ENCODE measurements around the gene KRT78. TPM values are rescaled to one million over a fixed set of nuclear protein-coding genes. Genes with fewer than 3 reads are reported as not detected.

The KRT78 gene
- total and polyA plus RNA-seq, 2 donors (not counting 1 experiment from before 2014, with no cell fraction given): not detected

GRCh38 chr12:52873832-52874572 is 25.2 kb upstream of the KRT78 start:
- no peaks in the 10 kb centered on the region for H3K9me3 Mint-ChIP-seq (ENCODE audit: insufficient read depth)
- no peaks in the 10 kb centered on the region for H3K9me3 ChIP-seq (ENCODE audit: control extremely low read depth in 1 of 3, control insufficient read depth in 2 of 3, insufficient read depth in 1 of 3, low read length in 2 of 3)
- H3K27me3 ChIP-seq (replicated peaks in 1 of 4; ENCODE audit: control extremely low read depth in 1 of 4, control insufficient read depth in 3 of 4, insufficient read depth in 4 of 4, low read length in 3 of 4): peaks cover 0 to 19% (median 4%) of the 10 kb centered on the region in 4 experiments
- peak overlapping the region; percentile 64 for H3K9ac ChIP-seq (ENCODE audit: low read length)
- ATAC-seq (ENCODE audit: low read depth): peak; percentile 74
- peaks cover 13% of the 10 kb centered on the region for H3K27me3 Mint-ChIP-seq
- H3K27ac ChIP-seq (ENCODE audit: low read length in 2 of 2): no peak overlapping the region
- 1% methylated on average over 52 of the region's 55 CpGs for WGBS (ENCODE audit: insufficient coverage)
- no peaks in the 10 kb centered on the region for H3K36me3 ChIP-seq (replicated peaks in 1 of 2; ENCODE audit: control extremely low read depth in 1 of 2, control insufficient read depth in 1 of 2, extremely low read depth in 1 of 2, insufficient read depth in 2 of 2, low read length in 1 of 2)
- H4K20me1 ChIP-seq (ENCODE audit: control insufficient read depth, insufficient read depth, low read length, poor library complexity, severe bottlenecking): no peaks in the 10 kb centered on the region
- ChIA-PET CTCF (interaction anchor here (0.7 to 3.6 kb wide), 3 partner anchors 11 to 910 kb away, joined by 3 to 22 read pairs (median 6); no protein-coding TSS in a partner anchor), POLR2A (no interaction called here)
- H3K4me2 ChIP-seq (replicated peaks; ENCODE audit: low read depth, low read length, poor library complexity, severe bottlenecking): peak overlapping the region; percentile 91
- H3K27ac Mint-ChIP-seq: peak overlapping the region; percentile 42
- H2AFZ ChIP-seq (ENCODE audit: insufficient read depth, low read depth, low read length, poor library complexity, severe bottlenecking): peak overlapping the region; percentile 86
- peak overlapping the region; percentile 18 to 66 (median 54) for H3K4me3 ChIP-seq (ENCODE audit: control extremely low read depth in 1 of 5, extremely low read depth in 1 of 5, insufficient read depth in 1 of 5, low read depth in 2 of 5, low read length in 4 of 5)
- H3K4me3 Mint-ChIP-seq: peak overlapping the region; percentile 86
- no peak for TF ChIP-seq CTCF (IDR thresholded peaks at IDR 0.05)
- no peak for TF ChIP-seq EZH2 (IDR thresholded peaks at IDR 0.05; ENCODE audit: borderline replicate concordance, insufficient read depth, low read depth, low read length, poor library complexity, severe bottlenecking)
- intact Hi-C loops (cut with micrococcal nuclease): loop anchor here (10.0 kb wide), 2 partner anchors 289 to 719 kb away; no protein-coding TSS in a partner anchor
- peaks cover 29% of the 10 kb centered on the region for H3K4me1 Mint-ChIP-seq
- peak; percentile 55 for DNase-seq
- no peaks in the 10 kb centered on the region for H3K79me2 ChIP-seq (ENCODE audit: control insufficient read depth, insufficient read depth, low read length)
- H3K4me1 ChIP-seq (ENCODE audit: control insufficient read depth in 2 of 2, insufficient read depth in 2 of 2, low read length in 2 of 2): peaks cover 16 to 22% of the 10 kb centered on the region in 2 donors

GRCh38 chr12:52873513-52873831 is 24.7 kb upstream of the KRT78 start:
- H3K9ac ChIP-seq (ENCODE audit: low read length): peak overlapping the region; percentile 64
- H3K4me1 ChIP-seq (ENCODE audit: control insufficient read depth in 2 of 2, insufficient read depth in 2 of 2, low read length in 2 of 2): peaks cover 16 to 22% of the 10 kb centered on the region in 2 donors
- H3K9me3 ChIP-seq (ENCODE audit: control extremely low read depth in 1 of 3, control insufficient read depth in 2 of 3, insufficient read depth in 1 of 3, low read length in 2 of 3): no peaks in the 10 kb centered on the region
- no peak overlapping the region for H3K27ac ChIP-seq (ENCODE audit: low read length in 2 of 2)
- ChIA-PET CTCF (interaction anchor here (0.7 to 3.6 kb wide), 4 partner anchors 11 to 911 kb away, joined by 3 to 22 read pairs (median 4); no protein-coding TSS in a partner anchor), POLR2A (no interaction called here)
- Mint-ChIP-seq H3K4me1 (peaks cover 26% of the 10 kb centered on the region), H3K9me3 (ENCODE audit: insufficient read depth) (no peaks in the 10 kb centered on the region), H3K4me3 (peak overlapping the region; percentile 86), H3K27ac (peak overlapping the region; percentile 42), H3K27me3 (peaks cover 13% of the 10 kb centered on the region)
- H2AFZ ChIP-seq (ENCODE audit: insufficient read depth, low read depth, low read length, poor library complexity, severe bottlenecking): peak overlapping the region; percentile 86
- DNase-seq (peak; percentile 43), ATAC-seq (ENCODE audit: low read depth) (no peak)
- intact Hi-C loops (cut with micrococcal nuclease): loop anchor here (10.0 kb wide), 2 partner anchors 289 to 719 kb away; no protein-coding TSS in a partner anchor
- H3K36me3 ChIP-seq (replicated peaks in 1 of 2; ENCODE audit: control extremely low read depth in 1 of 2, control insufficient read depth in 1 of 2, extremely low read depth in 1 of 2, insufficient read depth in 2 of 2, low read length in 1 of 2): no peaks in the 10 kb centered on the region
- TF ChIP-seq EZH2 (IDR thresholded peaks at IDR 0.05; ENCODE audit: borderline replicate concordance, insufficient read depth, low read depth, low read length, poor library complexity, severe bottlenecking): no peak
- TF ChIP-seq CTCF (IDR thresholded peaks at IDR 0.05): no peak
- no peaks in the 10 kb centered on the region for H4K20me1 ChIP-seq (ENCODE audit: control insufficient read depth, insufficient read depth, low read length, poor library complexity, severe bottlenecking)
- H3K4me2 ChIP-seq (replicated peaks; ENCODE audit: low read depth, low read length, poor library complexity, severe bottlenecking): peak overlapping the region; percentile 91
- H3K4me3 ChIP-seq (ENCODE audit: control extremely low read depth in 1 of 5, extremely low read depth in 1 of 5, insufficient read depth in 1 of 5, low read depth in 2 of 5, low read length in 4 of 5): peak overlapping the region in 2 of 5 experiments; percentile 61 to 66
- WGBS (ENCODE audit: insufficient coverage): 47% methylated on average over 4 of the region's 4 CpGs
- peaks cover 0 to 19% (median 4%) of the 10 kb centered on the region in 4 experiments for H3K27me3 ChIP-seq (replicated peaks in 1 of 4; ENCODE audit: control extremely low read depth in 1 of 4, control insufficient read depth in 3 of 4, insufficient read depth in 4 of 4, low read length in 3 of 4)
- no peaks in the 10 kb centered on the region for H3K79me2 ChIP-seq (ENCODE audit: control insufficient read depth, insufficient read depth, low read length)
